ENCODE data around the gene ZMAT5.

ZMAT5 gene

GRCh38 chr22:29732883-29733282 is 33.9 kb downstream of the ZMAT5 start:
- DNase-seq (ENCODE audit: low read depth in 2 of 3, low spot score in 1 of 3), result no peak

GRCh38 chr22:29731058-29731850 is 35.6 kb downstream of the ZMAT5 start:
- no peak for DNase-seq (ENCODE audit: low read depth in 2 of 3, low spot score in 1 of 3)

- no peak for DNase-seq (ENCODE audit: low read depth in 2 of 3, low spot score in 1 of 3)
These were observed 37.6 kb downstream of the ZMAT5 start for GRCh38 chr22:29729161-29729560.

DNA sequence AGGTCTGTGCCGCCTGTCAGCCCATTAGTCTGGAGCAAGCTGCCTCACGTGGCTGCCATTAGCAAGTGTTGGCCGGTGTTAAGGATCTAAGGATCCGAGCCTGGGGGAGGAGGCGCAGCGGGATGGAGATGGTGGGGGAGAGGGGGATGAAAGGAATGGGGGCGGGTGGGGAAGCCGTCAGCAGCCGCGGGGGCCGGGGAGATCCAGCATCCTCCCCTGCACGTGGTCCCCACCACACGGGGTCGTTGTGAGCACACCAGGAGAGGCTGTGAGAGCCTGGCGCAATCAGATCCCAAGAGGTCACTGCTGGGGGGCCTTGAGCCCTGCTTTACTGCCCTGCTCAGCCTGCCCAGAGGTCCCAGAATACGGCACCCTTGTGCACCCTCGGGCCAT is 39.7 kb downstream of the ZMAT5 start:
- DNase-seq (ENCODE audit: low read depth in 2 of 3, low spot score in 1 of 3), result no peak

DNA sequence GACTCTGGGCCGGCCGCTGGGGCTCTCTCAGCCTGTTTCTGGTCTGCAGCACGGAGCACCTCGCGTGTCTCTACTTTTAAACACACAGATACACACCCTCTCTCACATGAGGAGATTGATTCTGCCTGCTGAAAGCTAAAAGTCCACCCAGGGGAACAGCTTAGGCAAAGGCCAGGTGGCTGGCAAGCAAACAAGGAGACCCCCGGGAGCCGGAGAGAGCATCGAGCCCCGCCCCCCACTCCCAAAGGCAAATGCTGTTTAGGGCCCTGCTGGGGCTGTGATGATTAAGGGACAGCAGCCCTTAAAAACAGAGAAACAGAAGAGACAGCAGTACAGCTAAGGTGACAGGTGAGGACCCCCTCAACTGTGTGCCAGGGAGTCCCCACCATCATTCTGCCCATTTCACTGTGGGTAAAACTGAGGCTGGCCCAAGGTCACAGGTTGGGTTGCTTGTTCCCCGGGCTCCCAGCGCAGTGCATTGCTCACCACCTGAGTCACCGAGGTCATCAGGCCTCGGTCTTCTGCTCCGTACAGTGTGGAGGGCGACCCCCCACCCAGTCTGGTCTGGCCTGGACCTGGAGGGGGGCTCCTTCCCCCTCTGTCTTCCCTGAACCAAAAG is 40.2 kb downstream of the ZMAT5 start:
- DNase-seq (ENCODE audit: low read depth in 2 of 3, low spot score in 1 of 3), result no peak

DNA sequence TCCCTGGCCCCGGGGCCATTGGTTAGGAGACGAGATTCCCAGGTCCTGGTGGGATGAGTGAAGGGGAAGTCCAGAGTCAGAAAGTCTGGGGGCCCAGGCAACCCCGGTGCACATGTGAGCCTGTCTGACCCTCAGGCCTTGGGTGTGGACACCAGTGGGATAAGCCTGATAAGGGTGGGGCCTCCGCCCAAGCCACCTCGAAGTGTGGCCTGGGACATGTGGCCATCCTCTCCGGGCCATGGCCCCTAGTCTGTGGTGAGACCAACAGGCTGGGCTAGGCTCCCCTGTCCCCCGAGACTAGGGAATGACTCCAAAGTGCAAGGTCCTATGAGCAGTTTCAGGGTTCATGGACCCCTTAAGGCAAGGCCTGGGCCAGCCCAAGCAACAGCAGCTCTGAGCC is 40.7 kb downstream of the ZMAT5 start:
- no peak for DNase-seq (ENCODE audit: low read depth in 2 of 3, low spot score in 1 of 3)

DNA sequence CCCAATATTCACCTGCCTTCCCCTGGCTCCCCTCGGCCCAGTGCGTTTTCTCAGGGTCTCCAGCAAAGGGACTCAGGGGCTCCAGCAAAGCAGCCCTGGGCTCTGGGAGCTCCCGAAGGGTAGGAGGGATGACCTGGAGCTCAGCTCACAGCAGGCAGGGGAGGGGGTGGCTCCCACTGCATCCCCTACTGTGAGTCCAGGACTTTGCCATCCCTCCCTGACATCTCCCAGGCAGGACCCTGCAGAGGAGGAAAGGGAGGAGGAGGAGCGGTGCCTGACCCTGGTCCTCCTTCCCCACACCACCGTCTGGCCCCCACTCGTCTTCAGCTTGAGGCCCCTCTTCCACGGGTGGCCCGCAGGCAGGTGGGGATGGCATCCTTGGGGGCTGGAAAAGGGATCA is 42.0 kb downstream of the ZMAT5 start:
- no peak for DNase-seq (ENCODE audit: low read depth in 2 of 3, low spot score in 1 of 3)

DNA sequence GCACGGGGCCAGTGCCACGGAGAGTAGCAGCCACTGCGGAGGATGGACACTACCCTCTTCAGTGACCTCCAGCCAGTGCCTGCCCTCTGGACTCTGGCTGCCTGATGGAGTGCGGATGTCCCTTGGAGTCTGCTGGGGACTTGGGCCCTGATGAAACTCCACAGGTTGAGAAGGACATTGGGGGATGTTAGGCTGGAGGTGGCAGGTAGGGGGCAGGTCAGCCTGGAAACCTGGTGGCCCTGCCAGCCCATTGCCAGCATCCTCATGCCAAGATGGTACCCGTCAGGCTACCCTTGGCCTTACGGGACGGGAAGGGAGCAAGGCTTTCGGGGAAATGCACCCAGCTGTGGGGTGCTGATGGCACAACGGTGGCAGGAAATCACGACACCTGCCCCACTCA is 43.0 kb downstream of the ZMAT5 start:
- no peak for DNase-seq (ENCODE audit: low read depth in 2 of 3, low spot score in 1 of 3)

DNA sequence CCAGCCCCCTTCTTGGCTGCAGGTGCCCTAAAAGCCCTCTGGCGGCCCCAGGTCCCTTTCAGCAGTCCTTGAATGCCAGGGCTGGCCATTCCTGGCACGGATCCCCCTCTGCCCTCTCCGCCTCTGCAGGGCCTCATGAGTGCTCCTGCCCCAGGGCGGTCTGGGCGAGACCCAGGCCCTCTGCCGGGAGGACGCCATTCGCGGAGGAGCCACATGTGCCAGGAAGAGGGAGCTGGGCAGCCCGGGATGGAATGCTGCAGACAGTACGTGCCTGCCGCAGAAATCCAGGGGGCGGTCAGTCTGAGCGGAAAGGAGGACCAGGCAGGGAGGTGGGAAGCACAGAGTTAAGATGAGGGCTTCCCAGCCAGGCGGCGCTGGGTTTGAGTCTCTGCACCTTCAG is 44.2 kb downstream of the ZMAT5 start:
- no peak for DNase-seq (ENCODE audit: low read depth in 2 of 3, low spot score in 1 of 3)

- DNase-seq (ENCODE audit: low read depth in 2 of 3, low spot score in 1 of 3), result no peak
These were observed 44.7 kb downstream of the ZMAT5 start for GRCh38 chr22:29722151-29722550.

- DNase-seq (ENCODE audit: low read depth in 2 of 3, low spot score in 1 of 3), result no peak
These were observed 45.9 kb downstream of the ZMAT5 start for GRCh38 chr22:29720811-29721323.

GRCh38 chr22:29719899-29720645 is 46.7 kb downstream of the ZMAT5 start, which contains the start of gene CABP7:
Gene CABP7 (plus strand): TSS chr22:29720003. CDS start chr22:29720425, 422 bp downstream.
- DNase-seq (ENCODE audit: low read depth in 2 of 3, low spot score in 1 of 3), result no peak

DNA sequence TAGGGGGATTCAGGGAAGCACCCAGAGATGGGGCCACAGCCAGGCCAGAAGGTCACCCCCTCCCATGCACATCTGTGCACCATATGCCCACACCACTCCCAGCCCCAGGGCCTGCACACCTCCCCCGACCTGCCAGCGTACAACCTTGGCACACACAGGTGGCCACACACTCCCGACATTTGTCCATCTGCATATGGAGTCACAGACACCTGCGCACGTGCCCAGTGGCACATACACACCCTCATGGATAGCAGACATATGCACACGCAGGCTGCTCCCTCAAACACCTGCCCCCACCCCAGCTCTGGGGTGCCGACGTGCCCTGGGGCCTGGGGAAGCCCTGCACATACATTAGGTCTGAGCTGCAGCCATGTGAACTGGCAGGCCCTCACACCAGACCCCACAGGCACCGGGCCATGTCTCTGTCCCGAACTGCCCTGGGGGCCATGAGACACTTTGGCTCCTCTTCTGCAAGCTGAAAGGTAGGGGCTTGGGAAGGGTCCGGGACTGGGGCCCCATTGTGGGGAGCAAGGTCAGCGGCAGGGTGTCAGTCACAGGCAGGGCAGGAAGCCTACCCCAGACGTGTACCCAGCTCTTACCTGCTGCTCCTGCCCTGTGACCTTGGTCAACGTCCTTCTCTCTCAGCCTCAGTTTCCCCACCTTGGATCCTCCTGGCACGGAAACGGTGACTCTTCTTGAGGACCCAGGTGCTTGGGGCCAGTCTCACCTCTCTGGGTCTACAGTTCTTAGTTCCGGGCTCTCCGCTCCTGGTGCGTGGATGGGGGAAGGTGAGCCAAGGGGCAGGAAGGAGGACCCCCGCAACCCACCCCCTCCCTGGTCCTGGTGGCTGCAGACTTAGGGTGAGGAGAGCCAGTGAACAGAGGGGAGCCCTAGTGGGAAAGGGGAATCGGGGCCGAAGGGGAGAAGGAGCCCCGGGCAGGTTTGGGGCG is 47.6 kb downstream of the ZMAT5 start:
- DNase-seq (ENCODE audit: low read depth in 2 of 3, low spot score in 1 of 3), result no peak

DNA sequence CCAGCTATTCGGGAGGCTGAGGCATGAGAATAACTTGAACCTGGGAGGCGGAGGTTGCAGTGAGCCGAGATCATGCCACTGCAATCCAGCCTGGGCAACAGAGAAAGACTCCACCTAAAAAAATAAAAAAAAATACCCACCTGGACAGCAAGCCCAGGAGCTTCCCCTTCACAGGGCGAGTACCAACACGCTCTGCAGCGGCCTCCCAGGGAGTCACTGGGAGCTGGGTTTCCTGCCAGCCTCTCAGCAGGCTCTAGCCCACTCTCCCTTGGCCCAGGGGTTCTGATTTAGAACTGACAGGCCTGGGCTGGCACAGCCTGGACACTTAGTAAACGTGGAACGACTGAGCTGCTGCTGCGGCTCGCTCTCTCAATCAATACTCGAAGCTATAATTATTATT is 49.0 kb downstream of the ZMAT5 start:
- DNase-seq (ENCODE audit: low read depth in 2 of 3, low spot score in 1 of 3), result no peak

GRCh38 chr22:29716814-29717545 is 49.8 kb downstream of the ZMAT5 start:
- DNase-seq (ENCODE audit: low read depth in 2 of 3, low spot score in 1 of 3), result no peak

DNA sequence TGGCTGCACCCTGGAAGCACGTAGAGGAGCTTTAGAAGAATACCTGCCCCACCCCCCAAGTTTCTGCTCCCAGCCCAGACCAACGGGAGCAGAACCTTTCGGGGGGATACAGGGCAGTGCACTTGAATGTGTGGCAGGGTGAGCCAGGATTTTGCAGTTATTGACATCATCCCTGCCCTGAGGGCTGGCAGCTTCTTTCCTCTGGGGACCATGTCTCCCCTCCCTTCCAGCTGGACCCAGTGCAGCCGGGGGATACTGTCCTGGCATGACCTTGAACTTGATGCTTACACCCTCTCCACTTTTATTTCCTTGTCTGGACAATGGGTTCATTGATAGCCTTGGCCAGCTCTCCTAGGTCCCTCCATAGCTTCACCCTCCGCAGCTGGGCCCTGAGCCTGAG is 51.1 kb downstream of the ZMAT5 start:
- no peak for DNase-seq (ENCODE audit: low read depth in 2 of 3, low spot score in 1 of 3)

DNA sequence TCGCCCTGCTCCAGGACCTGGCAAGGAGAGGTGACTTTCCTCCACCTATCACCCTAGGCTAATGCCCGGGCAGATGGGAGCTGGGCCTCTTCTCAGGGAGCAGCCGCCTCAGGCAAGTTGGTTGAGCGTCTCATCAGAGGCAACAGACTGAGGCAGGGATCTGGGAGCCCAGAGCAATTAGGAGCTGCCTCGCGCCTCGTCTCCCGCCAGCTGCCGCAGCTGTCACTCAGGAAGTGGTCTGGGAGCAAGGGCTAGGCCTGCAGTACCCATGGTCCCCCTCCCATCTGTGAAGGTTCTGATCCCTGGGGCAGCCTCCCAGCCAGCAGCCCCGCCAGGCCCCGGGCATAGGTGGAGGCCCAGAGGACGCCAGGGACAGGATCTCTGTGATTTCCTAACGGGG is 51.6 kb downstream of the ZMAT5 start:
- DNase-seq (ENCODE audit: low read depth in 2 of 3, low spot score in 1 of 3), result no peak

DNA sequence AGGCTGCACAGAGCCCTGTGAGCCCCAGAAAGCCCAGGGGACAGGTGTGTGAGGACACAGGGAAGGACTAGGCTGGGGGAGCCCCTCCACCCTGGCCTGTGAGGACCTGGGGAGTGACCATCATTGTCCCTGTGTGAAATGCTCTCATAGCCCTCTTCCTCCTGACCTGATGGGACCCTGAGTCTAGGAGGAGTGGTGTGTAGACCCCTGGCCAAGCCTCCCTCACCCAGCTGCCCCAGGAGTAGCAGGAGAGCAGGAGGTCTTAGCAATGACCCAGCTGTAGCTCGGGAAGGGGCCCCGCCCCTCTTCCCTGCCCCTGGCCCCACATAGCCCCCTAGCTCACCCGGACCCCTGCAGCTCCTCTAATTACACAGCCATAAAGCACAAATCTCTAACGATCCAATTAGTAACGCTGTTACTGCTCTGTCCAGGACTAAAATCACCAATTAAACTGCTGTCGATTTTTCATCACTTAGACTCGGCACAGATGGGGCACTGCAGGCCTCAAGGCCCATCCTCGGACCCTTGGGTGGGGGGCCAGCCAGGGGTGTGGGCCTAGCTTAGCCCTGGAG is 53.6 kb downstream of the ZMAT5 start:
- DNase-seq (ENCODE audit: low read depth in 2 of 3, low spot score in 1 of 3), result no peak

- DNase-seq (ENCODE audit: low read depth in 2 of 3, low spot score in 1 of 3), result no peak
These were observed 54.7 kb downstream of the ZMAT5 start for GRCh38 chr22:29712119-29712518.

Data from stimulated activated CD4-positive, alpha-beta T cell treated with anti-CD3 and anti-CD28 coated beads, Interleukin-12 subunit alpha, Interleukin-12 subunit beta, amount 100 ng/mL, for 48 hours (primary cell).